ENCODE results near the gene C19orf85. TPM values are rescaled to one million over a fixed set of nuclear protein-coding genes. Genes with fewer than 3 reads are reported as not detected.
A peak's percentile ranks its signal among the peaks of the same experiment; 100 is the strongest.

The C19orf85 gene
- total and polyA plus RNA-seq, 12 donors = not detected

DNA sequence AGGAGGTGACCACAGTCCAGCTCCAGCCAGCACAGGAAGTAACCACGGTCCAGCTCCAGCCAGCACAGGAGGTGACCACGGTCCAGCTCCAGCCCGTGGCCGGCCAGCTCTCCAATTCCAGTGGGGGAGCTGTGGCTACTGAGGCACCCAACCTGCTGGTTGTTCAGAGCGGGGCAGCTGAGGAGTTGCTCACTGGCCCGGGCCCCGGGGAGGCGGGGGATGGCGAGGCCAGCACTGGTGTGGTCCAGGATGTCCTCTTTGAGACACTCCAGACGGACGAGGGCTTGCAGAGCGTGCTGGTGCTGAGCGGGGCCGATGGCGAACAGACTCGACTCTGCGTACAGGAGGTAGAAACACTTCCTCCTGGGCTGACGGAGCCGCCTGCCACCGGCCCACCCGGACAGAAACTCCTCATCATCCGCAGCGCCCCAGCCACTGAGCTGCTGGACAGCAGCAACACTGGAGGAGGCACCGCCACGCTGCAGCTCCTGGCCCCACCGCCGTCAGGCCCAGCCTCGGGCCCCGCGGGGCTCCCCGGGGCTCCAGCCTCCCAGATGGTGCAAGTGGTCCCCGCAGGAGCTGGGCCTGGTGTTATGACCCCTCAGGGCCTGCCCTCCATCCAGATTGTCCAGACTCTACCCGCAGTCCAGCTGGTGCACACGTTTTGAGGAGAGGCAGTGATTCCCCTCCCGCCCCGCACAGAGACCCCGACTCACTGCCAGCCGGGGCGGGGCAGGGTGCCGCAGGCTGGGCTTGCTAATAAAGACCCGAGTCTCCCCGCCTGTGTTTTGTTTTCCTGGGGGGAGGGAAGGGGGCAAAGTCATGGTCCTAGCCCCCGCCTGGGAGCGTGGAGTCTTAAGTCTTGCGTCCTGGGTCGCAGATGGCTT lies 19.4 kb upstream of the C19orf85 start:
- 77 to 86% (median 81%) methylated on average over 9 to 46 of the region's 46 CpGs for WGBS, 4 donors
- H3K27me3 ChIP-seq = no peaks in the 10 kb centered on the region
- intact Hi-C loops (cut with DNase I) = no loop called here
- no peaks in the 10 kb centered on the region for H3K9me3 ChIP-seq (replicated peaks in 1 of 3)
- H3K36me3 ChIP-seq (replicated peaks in 1 of 2) = peaks cover 0 to 15% of the 10 kb centered on the region in 2 donors
- H3K4me3 ChIP-seq = peak overlapping the region in 1 of 4 donors; percentile 73
- peaks cover 38 to 46% of the 10 kb centered on the region in 2 donors for H3K4me1 ChIP-seq (replicated peaks in 1 of 2)
- DNase-seq = peak in 1 of 7 donors; percentile 26
- peak overlapping the region in 2 of 5 donors; percentile 96 to 97 for H3K27ac ChIP-seq
- TF ChIP-seq, protein P1, sequence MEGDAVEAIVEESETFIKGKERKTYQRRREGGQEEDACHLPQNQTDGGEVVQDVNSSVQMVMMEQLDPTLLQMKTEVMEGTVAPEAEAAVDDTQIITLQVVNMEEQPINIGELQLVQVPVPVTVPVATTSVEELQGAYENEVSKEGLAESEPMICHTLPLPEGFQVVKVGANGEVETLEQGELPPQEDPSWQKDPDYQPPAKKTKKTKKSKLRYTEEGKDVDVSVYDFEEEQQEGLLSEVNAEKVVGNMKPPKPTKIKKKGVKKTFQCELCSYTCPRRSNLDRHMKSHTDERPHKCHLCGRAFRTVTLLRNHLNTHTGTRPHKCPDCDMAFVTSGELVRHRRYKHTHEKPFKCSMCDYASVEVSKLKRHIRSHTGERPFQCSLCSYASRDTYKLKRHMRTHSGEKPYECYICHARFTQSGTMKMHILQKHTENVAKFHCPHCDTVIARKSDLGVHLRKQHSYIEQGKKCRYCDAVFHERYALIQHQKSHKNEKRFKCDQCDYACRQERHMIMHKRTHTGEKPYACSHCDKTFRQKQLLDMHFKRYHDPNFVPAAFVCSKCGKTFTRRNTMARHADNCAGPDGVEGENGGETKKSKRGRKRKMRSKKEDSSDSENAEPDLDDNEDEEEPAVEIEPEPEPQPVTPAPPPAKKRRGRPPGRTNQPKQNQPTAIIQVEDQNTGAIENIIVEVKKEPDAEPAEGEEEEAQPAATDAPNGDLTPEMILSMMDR (IDR thresholded peaks at IDR 0.05) = no peak
- no peak for TF ChIP-seq POLR2A (IDR thresholded peaks at IDR 0.05)

GRCh38 chr19:55482967-55483705 lies 18.6 kb upstream of the C19orf85 start:
- TF ChIP-seq POLR2A (IDR thresholded peaks at IDR 0.05) = no peak
- TF ChIP-seq, protein P1 (IDR thresholded peaks at IDR 0.05) = no peak
- DNase-seq = peak in 1 of 7 donors; percentile 24
- Histone ChIP-seq H3K9me3 (replicated peaks in 1 of 3) (no peaks in the 10 kb centered on the region), H3K4me1 (replicated peaks in 1 of 2) (peaks cover 38 to 47% of the 10 kb centered on the region in 2 donors), H3K36me3 (replicated peaks in 1 of 2) (peaks cover 0 to 15% of the 10 kb centered on the region in 2 donors), H3K4me3 (no peak overlapping the region), H3K27me3 (no peaks in the 10 kb centered on the region), H3K27ac (no peak overlapping the region)
- 89 to 96% (median 93%) methylated on average over 34 to 47 of the region's 47 CpGs for WGBS, 4 donors
- intact Hi-C loops (cut with DNase I) = no loop called here

GRCh38 chr19:55482156-55482961 lies 17.8 kb upstream of the C19orf85 start:
- Histone ChIP-seq H3K4me1 (replicated peaks in 1 of 2) (peaks cover 33 to 48% of the 10 kb centered on the region in 2 donors), H3K36me3 (replicated peaks in 1 of 2) (peaks cover 0 to 15% of the 10 kb centered on the region in 2 donors), H3K4me3 (no peak overlapping the region), H3K27me3 (no peaks in the 10 kb centered on the region), H3K27ac (no peak overlapping the region), H3K9me3 (replicated peaks in 1 of 3) (no peaks in the 10 kb centered on the region)
- intact Hi-C loops (cut with DNase I) = no loop called here
- peak in 1 of 7 donors; percentile 26 for DNase-seq
- WGBS, 4 donors = 80 to 93% (median 84%) methylated on average over 23 to 83 of the region's 83 CpGs
- TF ChIP-seq, protein P1 (IDR thresholded peaks at IDR 0.05) = no peak
- TF ChIP-seq POLR2A (IDR thresholded peaks at IDR 0.05) = no peak

Measured in adrenal gland (tissue), 12 donors.